HG03039 (cell line): ENCODE results near the gene FOXN3.
A peak's percentile ranks its signal among the peaks of the same experiment; 100 is the strongest.
"Not testable (repeated sequence)": the region's sequence is repeated elsewhere in the genome, so short reads cannot be mapped to it uniquely, and the experiment has no call there.

ENCODE experiments used
- ATAC-seq: cut with Tn5 transposase; IDR thresholded peaks from one replicate; pipeline ENCODE4 v1.9.1; 2021; ENCODE audit warnings: mild to moderate bottlenecking, moderate library complexity; ENCODE audit not compliant: unreplicated experiment

Gene FOXN3

GRCh38 chr14:89142366-89142765 is 274.7 kb downstream of the FOXN3 start:
- no peak for ATAC-seq

- no peak for ATAC-seq
Measured at GRCh38 chr14:89141862-89142261, 275.2 kb downstream of the FOXN3 start.

GRCh38 chr14:89140326-89140725 is 276.7 kb downstream of the FOXN3 start:
- no peak for ATAC-seq

- ATAC-seq, result no peak
Measured at GRCh38 chr14:89139404-89140247, 277.4 kb downstream of the FOXN3 start.

GRCh38 chr14:89138846-89139245 is 278.2 kb downstream of the FOXN3 start:
- no peak for ATAC-seq

GRCh38 chr14:89137526-89138163 is 279.4 kb downstream of the FOXN3 start:
- no peak for ATAC-seq

GRCh38 chr14:89136587-89136986 is 280.4 kb downstream of the FOXN3 start:
- ATAC-seq, result no peak

- ATAC-seq, result no peak
Measured at GRCh38 chr14:89134640-89135039, 282.4 kb downstream of the FOXN3 start.

- ATAC-seq, result no peak
Measured at GRCh38 chr14:89131004-89131750, 285.9 kb downstream of the FOXN3 start.

- ATAC-seq, result no peak
Measured at GRCh38 chr14:89129570-89129969, 287.5 kb downstream of the FOXN3 start.

GRCh38 chr14:89128311-89129026 is 288.6 kb downstream of the FOXN3 start:
- ATAC-seq, result no peak

GRCh38 chr14:89126461-89126860 is 290.6 kb downstream of the FOXN3 start:
- ATAC-seq, result no peak

GRCh38 chr14:89125216-89125615 is 291.8 kb downstream of the FOXN3 start:
- no peak for ATAC-seq

- peak; percentile 44 for ATAC-seq
Measured at GRCh38 chr14:89123851-89124250, 293.2 kb downstream of the FOXN3 start.

GRCh38 chr14:89123215-89123614 is 293.8 kb downstream of the FOXN3 start:
- no peak for ATAC-seq

GRCh38 chr14:89121968-89122620 is 294.9 kb downstream of the FOXN3 start:
- ATAC-seq, result no peak

- no peak for ATAC-seq
Measured at GRCh38 chr14:89117012-89117411, 300.0 kb downstream of the FOXN3 start.

- no peak for ATAC-seq
Measured at GRCh38 chr14:89114109-89114508, 302.9 kb downstream of the FOXN3 start.

- no peak for ATAC-seq
Measured at GRCh38 chr14:89112720-89113119, 304.3 kb downstream of the FOXN3 start.

GRCh38 chr14:89111766-89112543 is 305.1 kb downstream of the FOXN3 start:
- ATAC-seq, result not testable (repeated sequence)
